Neural progenitor cell (in vitro differentiated cells): ENCODE measurements around the gene DSE. TPM values are rescaled to one million over a fixed set of nuclear protein-coding genes. Genes with fewer than 3 reads are reported as not detected.

ENCODE experiments used
- DNase-seq: peaks from one replicate; pipeline ENCODE4 v3.0.0-alpha.2; 2016; ENCODE audit warnings: low spot score
- H2AFZ ChIP-seq: fragments of 200-600 bp; sonication (generic); replicated peaks from 2 replicates; pipeline ENCODE4 v1.6.1; 2016; ENCODE audit warnings: antibody characterized with exemption
- H3F3A ChIP-seq: fragments of 200-600 bp; sonication (generic); 2 replicates; pipeline ENCODE4 v1.6.1; 2016; ENCODE audit warnings: antibody characterized with exemption, low read depth
- H3K27ac ChIP-seq: fragments of 200-600 bp; sonication (generic); 2 replicates; pipeline ENCODE4 v1.5.1; 2016; ENCODE audit warnings: mild to moderate bottlenecking
- H3K27me3 ChIP-seq: fragments of 200-600 bp; sonication (generic); 2 replicates; pipeline ENCODE4 v1.6.1; 2016; ENCODE audit warnings: mild to moderate bottlenecking, moderate library complexity
- H3K36me3 ChIP-seq: fragments of 200-600 bp; sonication (generic); 2 replicates; pipeline ENCODE4 v1.5.1; 2016
- H3K4me1 ChIP-seq: fragments of 200-600 bp; sonication (generic); 2 replicates; pipeline ENCODE4 v1.6.1; 2016; ENCODE audit warnings: mixed run types
- H3K4me2 ChIP-seq: fragments of 200-600 bp; sonication (generic); 2 replicates; pipeline ENCODE4 v1.6.1; 2016
- H3K4me3 ChIP-seq: fragments of 200-600 bp; sonication (generic); 2 replicates; pipeline ENCODE4 v1.5.1; 2016
- H3K79me2 ChIP-seq: fragments of 200-600 bp; sonication (generic); 2 replicates; pipeline ENCODE4 v1.6.1; 2016; ENCODE audit warnings: low read depth
- H3K9ac ChIP-seq: fragments of 200-600 bp; sonication (generic); 2 replicates; pipeline ENCODE4 v1.6.1; 2016
- H3K9me3 ChIP-seq: fragments of 200-600 bp; sonication (generic); 2 replicates; pipeline ENCODE4 v1.5.1; 2016; ENCODE audit warnings: low read depth
- H4K20me1 ChIP-seq: fragments of 200-600 bp; sonication (generic); 2 replicates; pipeline ENCODE4 v1.6.1; 2016; ENCODE audit warnings: low read depth
- H3K27ac Mint-ChIP-seq: 3 replicates; pipeline ENCODE4 v1.8.0; 2021; ENCODE audit warnings: mixed read lengths
- H3K27me3 Mint-ChIP-seq: 2 replicates; pipeline ENCODE4 v1.8.0; 2022; ENCODE audit warnings: low read depth, mild to moderate bottlenecking, inconsistent platforms, moderate library complexity, mixed read lengths; ENCODE audit not compliant: insufficient read depth
- H3K36me3 Mint-ChIP-seq: 3 replicates; pipeline ENCODE4 v1.8.0; 2021; ENCODE audit warnings: mixed read lengths
- H3K4me1 Mint-ChIP-seq: 3 replicates; pipeline ENCODE4 v1.8.0; 2021; ENCODE audit warnings: mixed read lengths
- H3K4me3 Mint-ChIP-seq: 3 replicates; pipeline ENCODE4 v1.8.0; 2021; ENCODE audit warnings: mild to moderate bottlenecking, moderate library complexity, mixed read lengths
- H3K9me3 Mint-ChIP-seq: 3 replicates; pipeline ENCODE4 v1.8.0; 2020; ENCODE audit warnings: mixed read lengths
- CTCF ChIP-seq: fragments of 200-600 bp; sonication (generic); IDR thresholded peaks from 2 replicates; pipeline ENCODE4 v1.5.1; 2017; ENCODE audit warnings: antibody characterized with exemption, mild to moderate bottlenecking
- EZH2 ChIP-seq: fragments of 200-600 bp; sonication (generic); IDR thresholded peaks from 2 replicates; pipeline ENCODE4 v1.6.1; 2017; ENCODE audit warnings: antibody characterized with exemption, mild to moderate bottlenecking, moderate library complexity
- EZH2phosphoT487 ChIP-seq: fragments of 200-600 bp; sonication (generic); IDR thresholded peaks from 2 replicates; pipeline ENCODE4 v1.6.1; 2017; ENCODE audit warnings: antibody characterized with exemption
- total RNA-seq: library from RNA; depleted of rRNA; stranded (reverse); fragments of >200 nt; gene quantifications from 2 replicates; pipeline ENCODE4 v1.2.3, GENCODE V29; 2015; ENCODE audit warnings: low replicate concordance

DSE gene
- total RNA-seq, 1 donor from 2014 or later = 43.7 TPM

- H3K27ac ChIP-seq = no peak overlapping the region
- H3K9me3 Mint-ChIP-seq = peaks cover 22% of the 10 kb centered on the region
- H3K27ac Mint-ChIP-seq = peak overlapping the region; percentile 98
- H3K36me3 Mint-ChIP-seq = peaks cover 7% of the 10 kb centered on the region
- no peaks in the 10 kb centered on the region for H3K36me3 ChIP-seq
- no peak for TF ChIP-seq EZH2
- TF ChIP-seq EZH2phosphoT487 = no peak
- no peak for TF ChIP-seq CTCF
- H3K4me2 ChIP-seq = peak overlapping the region; percentile 31
- H3K9me3 ChIP-seq = no peaks in the 10 kb centered on the region
- H3K27me3 Mint-ChIP-seq = peaks cover 8% of the 10 kb centered on the region
- no peaks in the 10 kb centered on the region for H3K79me2 ChIP-seq
- peaks cover 19% of the 10 kb centered on the region for H3K4me1 ChIP-seq
- H3K9ac ChIP-seq = no peak overlapping the region
- H3K4me1 Mint-ChIP-seq = peaks cover 27% of the 10 kb centered on the region
- H3K4me3 ChIP-seq = no peak overlapping the region
- H2AFZ ChIP-seq = no peak overlapping the region
- peaks cover 14% of the 10 kb centered on the region for H3F3A ChIP-seq
- peak overlapping the region; percentile 9 for H3K4me3 Mint-ChIP-seq
- H3K27me3 ChIP-seq = no peaks in the 10 kb centered on the region
- no peaks in the 10 kb centered on the region for H4K20me1 ChIP-seq
- DNase-seq = no peak
Observed at GRCh38 chr6:116491610-116492330, 121.0 kb downstream of the DSE start.

GRCh38 chr6:116492331-116493067 lies 121.8 kb downstream of the DSE start:
- H3K4me1 Mint-ChIP-seq = peaks cover 31% of the 10 kb centered on the region
- Histone ChIP-seq H3K4me1 (peaks cover 18% of the 10 kb centered on the region), H3K4me2 (peak overlapping the region; percentile 31), H2AFZ (no peak overlapping the region), H3K9me3 (no peaks in the 10 kb centered on the region), H3K9ac (no peak overlapping the region), H3K4me3 (no peak overlapping the region), H3K36me3 (no peaks in the 10 kb centered on the region), H3F3A (peaks cover 14% of the 10 kb centered on the region), H3K27ac (no peak overlapping the region), H3K27me3 (no peaks in the 10 kb centered on the region), H3K79me2 (no peaks in the 10 kb centered on the region), H4K20me1 (no peaks in the 10 kb centered on the region)
- peak overlapping the region; percentile 18 for H3K4me3 Mint-ChIP-seq
- peak overlapping the region; percentile 98 for H3K27ac Mint-ChIP-seq
- DNase-seq = peak; percentile 60
- no peak for TF ChIP-seq EZH2phosphoT487
- no peak for TF ChIP-seq CTCF
- TF ChIP-seq EZH2 = no peak
- peaks cover 8% of the 10 kb centered on the region for H3K27me3 Mint-ChIP-seq
- peaks cover 22% of the 10 kb centered on the region for H3K9me3 Mint-ChIP-seq
- H3K36me3 Mint-ChIP-seq = peaks cover 7% of the 10 kb centered on the region

Other genes with a start within 250 kb of the DSE start
- gene COL10A1, start 244.8 kb upstream of the DSE start, total RNA-seq = not detected in 2 replicates
- 32.2 and 34.2 TPM in 2 replicates for gene TSPYL4, start 116.9 kb upstream of the DSE start, total RNA-seq
- gene TSPYL1, start 91.0 kb upstream of the DSE start, total RNA-seq = 63.0 and 64.9 TPM in 2 replicates
- gene CALHM6, start 90.4 kb downstream of the DSE start, total RNA-seq = 1.3 TPM in 1 of 2 replicates, not detected in the other
- gene CALHM5, start 140.7 kb downstream of the DSE start, total RNA-seq = 0.07 and 0.09 TPM in 2 replicates
- gene TRAPPC3L, start 174.7 kb downstream of the DSE start, total RNA-seq = not detected in 2 replicates
- not detected in 2 replicates for gene CALHM4, start 182.8 kb downstream of the DSE start, total RNA-seq
- 28.0 and 43.2 TPM in 2 replicates for gene RWDD1, start 200.6 kb downstream of the DSE start, total RNA-seq
- gene RSPH4A, start 245.5 kb downstream of the DSE start, total RNA-seq = 0.59 and 0.69 TPM in 2 replicates